HepG2 (cell line): ENCODE results near the gene HPGD. TPM values are rescaled to one million over a fixed set of nuclear protein-coding genes. Genes with fewer than 3 reads are reported as not detected.

Experiments
- ATAC-seq: fragments of 200-7000 bp; cut with Tn5 transposase; 3 replicates; pipeline ENCODE4 v1.9.1; 2020; ENCODE audit warnings: mild to moderate bottlenecking, moderate library complexity
- BruUV-seq: library from RNA; stranded (reverse); fragments of 400-500 nt; replicated peaks from 2 replicates; lab custom pipeline; 2021; lab: Mats Ljungman, UMichigan
- CTCF ChIA-PET: fragments of 300-600 bp; formaldehyde crosslinking; extraction: SDS; loops from one replicate; lab custom pipeline; 2021; ENCODE audit warnings: low total read pairs, inconsistent platforms, low intra/inter-chr PET ratio; lab: Yijun Ruan, JAX
- POLR2A ChIA-PET: fragments of 350-600 bp; sonication (Branson Sonifier 250); formaldehyde crosslinking; loops from one replicate; lab custom pipeline; 2020; ENCODE audit warnings: antibody characterized with exemption, inconsistent platforms; lab: Yijun Ruan, JAX
- DNase-seq: peaks from one replicate; pipeline ENCODE4 v3.0.0-alpha.2; 2015; ENCODE audit warnings: low spot score
- FAIRE-seq: peaks from 3 replicates; lab custom pipeline; 2011; peaks lifted over from hg19 to GRCh38; lab: Jason Lieb, UNC
- H2AFZ ChIP-seq: one replicate; pipeline ENCODE4 v1.6.1; 2011; ENCODE audit warnings: low read length, inconsistent platforms
- H3K27ac ChIP-seq: fragments of 300-600 bp; 3 replicates; pipeline ENCODE4 v1.8.0; 2011; ENCODE audit warnings: mixed run types, mild to moderate bottlenecking, mixed read lengths, low read length, inconsistent platforms; ENCODE audit not compliant: insufficient read depth; ENCODE audit errors: extremely low read length
- H3K27me3 ChIP-seq, 2 experiments: fragments of 200-600 bp in 1 of 2; 2 replicates in 1 of 2; 3 replicates in 1 of 2; pipeline versions ENCODE4 v1.6.0 to v1.8.0; 2011; ENCODE audit warnings: low read length in 2 of 2, mild to moderate bottlenecking in 2 of 2, moderate library complexity in 2 of 2, inconsistent platforms in 1 of 2; ENCODE audit not compliant: insufficient read depth in 2 of 2, control insufficient read depth in 1 of 2
- H3K36me3 ChIP-seq, 2 experiments: fragments of 200-600 bp in 1 of 2; replicated peaks in 1 of 2; 2 replicates in 1 of 2; 3 replicates in 1 of 2; pipeline versions ENCODE4 v1.5.1 to v1.8.0; 2011; ENCODE audit warnings: low read length in 2 of 2, inconsistent platforms in 1 of 2; ENCODE audit not compliant: insufficient read depth in 2 of 2, control insufficient read depth in 1 of 2
- H3K4me1 ChIP-seq: 2 replicates; pipeline ENCODE4 v1.5.1; 2012; ENCODE audit warnings: low read length, inconsistent platforms; ENCODE audit not compliant: insufficient read depth
- H3K4me2 ChIP-seq: 2 replicates; pipeline ENCODE4 v1.6.0; 2011; ENCODE audit warnings: low read depth, low read length, inconsistent platforms
- H3K4me3 ChIP-seq, 3 experiments: fragments of 200-600 bp in 1 of 3; sonication (generic), shearing (Covaris generic) in 1 of 3; replicated peaks in 1 of 3; 2 replicates each; pipeline ENCODE4 v1.5.1; 2011 to 2016; ENCODE audit warnings: low read length in 3 of 3, inconsistent platforms in 2 of 3, low read depth in 2 of 3, mild to moderate bottlenecking in 2 of 3, control low read depth in 1 of 3, mixed read lengths in 1 of 3; ENCODE audit not compliant: insufficient read depth in 1 of 3
- H3K79me2 ChIP-seq: one replicate; pipeline ENCODE4 v1.6.1; 2011; ENCODE audit warnings: low read length, inconsistent platforms; ENCODE audit not compliant: insufficient read depth
- H3K9ac ChIP-seq: 2 replicates; pipeline ENCODE4 v1.6.0; 2011; ENCODE audit warnings: mild to moderate bottlenecking, low read depth, low read length, inconsistent platforms; ENCODE audit not compliant: insufficient read depth
- H3K9me3 ChIP-seq: 2 replicates; pipeline ENCODE4 v1.5.1; 2012; ENCODE audit warnings: mild to moderate bottlenecking, low read length
- H4K20me1 ChIP-seq: 2 replicates; pipeline ENCODE4 v1.6.0; 2011; ENCODE audit warnings: inconsistent platforms, mild to moderate bottlenecking, low read length, moderate library complexity; ENCODE audit not compliant: insufficient read depth
- CEBPB ChIP-seq: IDR thresholded peaks from 2 replicates; pipeline ENCODE4 v1.6.1; 2011; ENCODE audit warnings: low read depth, low read length, improper control_type of control experiment, borderline replicate concordance
- FOXC1 ChIP-seq: sonication (generic); formaldehyde crosslinking; IDR thresholded peaks from 2 replicates; pipeline ENCODE4 v1.8.0; 2022; ENCODE audit warnings: mild to moderate bottlenecking, missing genetic modification reagents, borderline replicate concordance
- HNRNPLL ChIP-seq: fragments of 200-400 bp; formaldehyde crosslinking; IDR thresholded peaks from 2 replicates; pipeline ENCODE4 v1.6.1; 2017; ENCODE audit warnings: mild to moderate bottlenecking, low read depth, low read length; ENCODE audit not compliant: poor library complexity, severe bottlenecking
- ISL2 ChIP-seq: sonication (generic); formaldehyde crosslinking; IDR thresholded peaks from 2 replicates; pipeline ENCODE4 v1.5.0; 2020; ENCODE audit warnings: missing genetic modification reagents
- KLF11 ChIP-seq: IDR thresholded peaks from 2 replicates; pipeline ENCODE4 v1.6.1; 2016; ENCODE audit warnings: missing compliant biosample characterization
- KLF9 ChIP-seq: IDR thresholded peaks from 2 replicates; pipeline ENCODE4 v1.6.1; 2016; ENCODE audit warnings: low read depth
- SATB2 ChIP-seq: sonication (generic); formaldehyde crosslinking; IDR thresholded peaks from 2 replicates; pipeline ENCODE4 v1.5.0; 2020; ENCODE audit warnings: missing genetic modification reagents
- TSC22D2 ChIP-seq: sonication (generic); formaldehyde crosslinking; IDR thresholded peaks from 2 replicates; pipeline ENCODE4 v1.5.1; 2020; ENCODE audit warnings: missing genetic modification reagents, mild to moderate bottlenecking, borderline replicate concordance
- ZFX ChIP-seq: sonication (generic); formaldehyde crosslinking; IDR thresholded peaks from 2 replicates; pipeline ENCODE4 v1.4.0; 2020; ENCODE audit warnings: mild to moderate bottlenecking, low read depth, missing genetic modification reagents, moderate library complexity
- ZNF234 ChIP-seq: sonication (generic); formaldehyde crosslinking; conservative IDR thresholded peaks from 2 replicates; pipeline ENCODE4 v1.5.1; 2020; ENCODE audit warnings: mild to moderate bottlenecking, missing genetic modification reagents
- ZNF629 ChIP-seq: sonication (generic); formaldehyde crosslinking; conservative IDR thresholded peaks from 2 replicates; pipeline ENCODE4 v1.5.0; 2020; ENCODE audit warnings: missing genetic modification reagents
- ZNF766 ChIP-seq: sonication (generic); formaldehyde crosslinking; IDR thresholded peaks from 2 replicates; pipeline ENCODE4 v1.5.0; 2020; ENCODE audit warnings: missing genetic modification reagents, borderline replicate concordance
- ZSCAN21 ChIP-seq: sonication (generic); formaldehyde crosslinking; IDR thresholded peaks from 2 replicates; pipeline ENCODE4 v1.8.0; 2022; ENCODE audit warnings: mild to moderate bottlenecking, missing genetic modification reagents, moderate library complexity, borderline replicate concordance
- WGBS: methylation state at CpG from one replicate; pipeline ENCODE4 v1.1.6; 2017; ENCODE audit warnings: low lambda C conversion rate; 5-methylcytosine and 5-hydroxymethylcytosine counted together
- in situ Hi-C: cut with HindIII; loops from 2 replicates; pipeline ENCODE4 v1.10.0; 2017; ENCODE audit warnings: low pct_unique_long_range_greater_than_20kb; ENCODE audit not compliant: extremely low pct_ligation_motif_present
- intact Hi-C: fragments of 100-400 bp; cut with micrococcal nuclease; formaldehyde crosslinking; loops from one replicate; pipeline ENCODE4 v1.10.0; 2022; ENCODE audit not compliant: unreplicated experiment
- polyA plus RNA-seq, 8 experiments: library from polyadenylated mRNA; depleted of rRNA in 3 of 8; stranded (reverse) in 7 of 8; unstranded in 1 of 8; fragments of >200 nt; fragmentation: Illumina TruSeq in 4 of 8; extraction: Trizol in 4 of 8; gene quantifications; 2 replicates each; pipeline versions ENCODE4 v1.2.1 to v1.2.3, GENCODE V29; 2011 to 2016; ENCODE audit warnings: low read depth in 4 of 8, missing spikeins in 1 of 8, mixed read lengths in 1 of 8; ENCODE audit not compliant: insufficient read depth in 1 of 8
- total RNA-seq, 5 experiments: library from RNA; depleted of rRNA; stranded (reverse); fragments of >200 nt; fragmentation: Illumina TruSeq; extraction: Trizol; gene quantifications; 2 replicates each; pipeline ENCODE4 v1.2.3, GENCODE V29; 2016; ENCODE audit warnings: low read depth in 1 of 5
- TF ChIP-seq, protein P1 (sequence below): sonication (generic); formaldehyde crosslinking; IDR thresholded peaks from 2 replicates; pipeline ENCODE4 v1.5.1; 2020; ENCODE audit warnings: mild to moderate bottlenecking, moderate library complexity, missing genetic modification reagents
- TF ChIP-seq, protein P2 (sequence below), 2 experiments: fragments of 450-650 bp in 1 of 2; sonication (generic) in 1 of 2; formaldehyde crosslinking; IDR thresholded peaks; 2 replicates each; pipeline versions ENCODE4 v1.5.0 to v1.8.0; 2020 to 2022; ENCODE audit warnings: mild to moderate bottlenecking in 1 of 2, missing genetic modification reagents in 1 of 2
- TF ChIP-seq, protein P3 (sequence below): sonication (generic); formaldehyde crosslinking; IDR thresholded peaks from 2 replicates; pipeline ENCODE4 v1.5.1; 2020; ENCODE audit warnings: missing genetic modification reagents, mild to moderate bottlenecking, borderline replicate concordance

Gene HPGD
- total and polyA plus RNA-seq, 2 of the 13 experiments (the other 11 are each of a cell fraction or from before 2014, with no cell fraction given): 0.13 to 0.24 TPM

DNA sequence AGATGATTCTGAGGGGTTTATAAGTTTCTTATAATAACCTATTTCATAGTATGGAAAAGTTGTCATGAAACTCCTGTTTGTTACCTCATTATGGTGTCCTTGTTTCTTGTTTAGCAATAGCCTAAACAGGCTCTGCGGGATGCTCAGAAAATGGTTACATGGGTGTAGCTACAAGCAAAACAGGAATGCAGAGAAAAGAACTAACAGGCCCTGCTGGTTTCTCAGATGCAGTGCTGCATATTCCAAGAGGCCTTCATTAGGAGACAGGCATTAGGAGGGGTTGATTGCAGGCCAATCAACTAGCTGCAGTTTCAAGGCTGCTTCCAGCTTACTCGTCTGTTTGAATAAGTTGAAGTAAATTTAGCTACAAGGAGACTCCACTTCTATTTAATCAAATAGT, 37.6 kb upstream of the HPGD start:
- H3K9me3 ChIP-seq: no peaks in the 10 kb centered on the region
- no peaks in the 10 kb centered on the region for H3K36me3 ChIP-seq
- no TSS peak for BruUV-seq
- POLR2A ChIA-PET: no interaction called here
- no peak for FAIRE-seq
- intact Hi-C loops: no loop called here
- H3K79me2 ChIP-seq: no peaks in the 10 kb centered on the region
- CTCF ChIA-PET: no interaction called here
- no peak overlapping the region for H3K4me3 ChIP-seq
- H4K20me1 ChIP-seq: no peaks in the 10 kb centered on the region
- no peak overlapping the region for H2AFZ ChIP-seq
- no peaks in the 10 kb centered on the region for H3K4me1 ChIP-seq
- no peak overlapping the region for H3K27ac ChIP-seq
- DNase-seq: no peak
- TF ChIP-seq, protein P1, sequence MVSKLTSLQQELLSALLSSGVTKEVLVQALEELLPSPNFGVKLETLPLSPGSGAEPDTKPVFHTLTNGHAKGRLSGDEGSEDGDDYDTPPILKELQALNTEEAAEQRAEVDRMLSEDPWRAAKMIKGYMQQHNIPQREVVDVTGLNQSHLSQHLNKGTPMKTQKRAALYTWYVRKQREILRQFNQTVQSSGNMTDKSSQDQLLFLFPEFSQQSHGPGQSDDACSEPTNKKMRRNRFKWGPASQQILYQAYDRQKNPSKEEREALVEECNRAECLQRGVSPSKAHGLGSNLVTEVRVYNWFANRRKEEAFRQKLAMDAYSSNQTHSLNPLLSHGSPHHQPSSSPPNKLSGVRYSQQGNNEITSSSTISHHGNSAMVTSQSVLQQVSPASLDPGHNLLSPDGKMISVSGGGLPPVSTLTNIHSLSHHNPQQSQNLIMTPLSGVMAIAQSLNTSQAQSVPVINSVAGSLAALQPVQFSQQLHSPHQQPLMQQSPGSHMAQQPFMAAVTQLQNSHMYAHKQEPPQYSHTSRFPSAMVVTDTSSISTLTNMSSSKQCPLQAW (CRISPR knock-in tag): no peak
- TF ChIP-seq ZSCAN21 (no peak), ZFX (CRISPR knock-in tag) (no peak), ZNF629 (CRISPR knock-in tag) (no peak), ISL2 (no peak), ZNF234 (no peak), KLF11 (no peak), CEBPB (no peak), ZNF766 (no peak), KLF9 (CRISPR knock-in tag) (no peak), SATB2 (CRISPR knock-in tag) (no peak), FOXC1 (CRISPR knock-in tag) (no peak), TSC22D2 (CRISPR knock-in tag) (no peak), HNRNPLL (no peak)
- TF ChIP-seq, protein P2, sequence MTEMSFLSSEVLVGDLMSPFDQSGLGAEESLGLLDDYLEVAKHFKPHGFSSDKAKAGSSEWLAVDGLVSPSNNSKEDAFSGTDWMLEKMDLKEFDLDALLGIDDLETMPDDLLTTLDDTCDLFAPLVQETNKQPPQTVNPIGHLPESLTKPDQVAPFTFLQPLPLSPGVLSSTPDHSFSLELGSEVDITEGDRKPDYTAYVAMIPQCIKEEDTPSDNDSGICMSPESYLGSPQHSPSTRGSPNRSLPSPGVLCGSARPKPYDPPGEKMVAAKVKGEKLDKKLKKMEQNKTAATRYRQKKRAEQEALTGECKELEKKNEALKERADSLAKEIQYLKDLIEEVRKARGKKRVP (CRISPR knock-in tag; IDR thresholded peaks at IDR 0.05): no peak
- TF ChIP-seq, protein P3, sequence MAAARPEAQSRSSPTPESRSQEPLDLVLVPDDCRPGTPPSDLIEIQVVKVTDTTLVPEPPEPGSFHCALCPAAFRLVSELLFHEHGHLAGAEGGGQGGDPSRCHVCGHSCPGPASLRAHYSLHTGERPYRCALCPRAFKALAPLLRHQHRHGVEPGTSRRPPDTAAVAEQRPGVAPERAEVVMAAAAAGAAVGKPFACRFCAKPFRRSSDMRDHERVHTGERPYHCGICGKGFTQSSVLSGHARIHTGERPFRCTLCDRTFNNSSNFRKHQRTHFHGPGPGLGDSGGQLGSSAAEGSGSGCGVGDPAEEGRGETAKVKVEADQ (CRISPR knock-in tag): no peak
- in situ Hi-C loops: no loop called here
- no peaks in the 10 kb centered on the region for H3K27me3 ChIP-seq
- WGBS: 0% methylated on average over 1 of the region's 2 CpGs
- H3K9ac ChIP-seq: no peak overlapping the region
- ATAC-seq: no peak
- no peak overlapping the region for H3K4me2 ChIP-seq
